GM23248 (cell line): Measurements from ENCODE around the gene ERBB4.
"Not testable (repeated sequence)": the region's sequence is repeated elsewhere in the genome, so short reads cannot be mapped to it uniquely, and the experiment has no call there.

Source experiments
- EZH2 ChIP-seq: fragments of 200-600 bp; sonication (generic); IDR thresholded peaks from 2 replicates; pipeline ENCODE4 v1.6.1; 2018; ENCODE audit warnings: antibody characterized with exemption, mild to moderate bottlenecking; ENCODE audit not compliant: insufficient read depth, poor library complexity, severe bottlenecking
- EZH2phosphoT487 ChIP-seq: fragments of 200-600 bp; sonication (generic); IDR thresholded peaks from 2 replicates; pipeline ENCODE4 v1.6.1; 2018; ENCODE audit warnings: antibody characterized with exemption, moderate library complexity, mild to moderate bottlenecking, low read depth; ENCODE audit not compliant: insufficient read depth

- not testable (repeated sequence) for TF ChIP-seq EZH2, EZH2phosphoT487
Measured at GRCh38 chr2:211524248-211524647, 1014.4 kb downstream of the ERBB4 start.
